Astrocyte (in vitro differentiated cells and primary cell): ENCODE results near the gene DAP3.

ENCODE experiments used
- CTCF ChIP-seq: IDR thresholded peaks from 2 replicates; pipeline ENCODE4 v1.5.1; 2011; ENCODE audit warnings: low read depth, mild to moderate bottlenecking, inconsistent platforms, low read length, moderate library complexity; ENCODE audit not compliant: insufficient read depth
- EZH2 ChIP-seq: IDR thresholded peaks from 2 replicates; pipeline ENCODE4 v1.6.1; 2012; ENCODE audit warnings: mild to moderate bottlenecking, low read length, inconsistent platforms; ENCODE audit not compliant: insufficient read depth

- TF ChIP-seq EZH2 (no peak), CTCF (no peak)
Measured at GRCh38 chr1:155694167-155694566, 5.3 kb downstream of the DAP3 start.
